NCI-H2029 treated with DMSO at 0.1 percent for 48 hours (cell line): ENCODE data around the gene CHRNE.
"Not testable (repeated sequence)": the region's sequence is repeated elsewhere in the genome, so short reads cannot be mapped to it uniquely, and the experiment has no call there.

Experiments
- DNase-seq: peaks from one replicate; lab custom pipeline; 2025; lab: John Stamatoyannopoulos, UW

The CHRNE gene

DNA sequence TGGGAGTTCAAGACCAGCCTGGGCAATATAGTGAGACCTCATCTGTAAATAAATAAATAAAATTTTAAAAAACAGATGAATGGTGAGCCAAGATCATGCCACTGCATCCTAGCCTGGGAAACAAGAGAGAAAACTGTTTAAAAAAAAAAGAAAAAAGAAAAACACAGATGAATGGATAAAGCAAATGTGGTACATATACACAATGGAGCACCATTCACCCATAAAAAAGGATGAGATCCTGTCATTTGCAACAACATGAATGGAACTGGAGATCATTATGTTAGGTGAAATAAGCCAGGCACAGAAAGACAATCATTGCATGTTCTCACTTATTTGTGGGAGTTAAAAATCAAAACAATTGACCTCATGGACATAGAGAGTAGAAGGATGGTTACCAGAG lies 3.7 kb upstream of the CHRNE start:
- DNase-seq = not testable (repeated sequence)

DNA sequence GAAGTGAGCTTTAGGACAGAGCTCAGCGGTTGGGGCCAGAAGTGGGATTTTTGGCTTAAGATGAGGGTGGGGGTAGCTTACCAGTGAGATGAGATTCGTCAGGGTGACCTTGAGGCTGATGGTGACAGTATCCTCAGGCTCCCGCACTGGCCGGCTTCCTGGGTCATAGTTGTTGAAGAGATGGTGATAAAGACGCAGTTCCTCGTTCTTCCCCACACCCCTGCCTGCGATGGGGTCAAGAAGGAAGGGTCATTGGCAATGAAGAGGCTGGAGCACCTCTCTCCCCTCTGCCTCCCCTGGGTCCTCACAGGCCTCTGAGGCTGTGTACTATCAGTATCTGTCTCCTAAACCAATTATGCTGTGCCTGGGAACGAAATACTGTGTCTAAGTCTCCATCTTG lies 358 bp downstream of the CHRNE start:
- no peak for DNase-seq

DNA sequence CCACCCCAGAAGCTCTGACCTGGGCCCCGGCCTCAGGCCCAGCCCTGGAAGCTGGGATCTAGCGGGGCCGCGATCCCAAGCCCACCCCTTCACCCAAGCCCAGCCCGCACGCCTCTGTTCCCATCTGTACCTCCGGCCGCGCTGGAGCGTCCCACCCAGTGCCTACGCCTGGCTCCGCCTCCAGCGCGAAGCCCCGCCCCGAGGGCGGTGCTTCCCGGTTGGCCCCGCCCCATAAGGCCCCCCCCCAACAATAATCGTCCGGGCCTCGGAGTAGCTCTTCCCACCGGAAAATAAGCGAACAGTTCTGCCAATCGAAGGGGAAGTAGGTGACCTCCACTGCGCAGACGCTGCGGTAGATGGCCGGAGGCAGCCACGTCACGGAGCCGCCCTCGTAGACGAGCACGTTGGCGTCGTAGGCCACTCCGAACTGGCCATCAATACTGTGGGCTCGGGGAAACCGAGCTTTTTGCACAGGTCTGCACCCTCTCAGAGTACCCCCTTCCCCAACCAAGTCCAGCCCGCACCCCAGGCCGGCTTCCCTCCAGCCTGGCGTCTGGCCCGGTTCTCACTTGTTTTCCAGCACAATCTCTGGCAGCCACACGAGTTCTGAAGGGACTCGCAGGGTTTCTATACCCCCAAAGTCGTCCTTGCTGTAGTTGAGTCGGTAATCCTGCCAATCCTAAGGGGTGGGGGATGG lies 1.1 kb downstream of the CHRNE start:
- no peak for DNase-seq

DNA sequence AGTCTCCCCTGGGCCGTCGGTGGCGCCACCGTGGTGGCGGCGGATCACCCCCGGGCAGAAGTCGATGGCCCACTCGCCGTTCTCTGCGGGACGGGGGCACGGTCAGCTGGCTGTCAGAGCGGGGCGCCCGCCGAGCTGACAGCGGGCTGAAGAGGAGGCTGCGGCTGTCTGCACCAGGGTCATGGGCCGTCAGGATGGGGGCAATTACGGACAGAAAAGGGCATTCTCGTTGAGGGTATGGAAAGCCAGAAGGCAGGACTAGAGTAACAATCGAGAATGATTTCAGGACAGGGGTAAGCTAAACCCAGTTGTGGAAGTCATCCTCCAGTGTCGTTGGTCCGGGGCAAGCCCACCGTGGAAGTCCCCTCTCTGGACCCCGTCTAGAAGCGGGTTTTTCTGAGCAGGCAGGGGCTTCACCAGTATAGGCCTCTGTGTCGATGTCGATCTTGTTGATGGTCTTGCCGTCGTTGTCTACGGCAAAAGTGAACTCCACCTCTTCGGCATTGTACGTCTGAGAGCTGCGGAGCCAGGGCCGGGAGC lies 1.7 kb downstream of the CHRNE start:
- DNase-seq = no peak

DNA sequence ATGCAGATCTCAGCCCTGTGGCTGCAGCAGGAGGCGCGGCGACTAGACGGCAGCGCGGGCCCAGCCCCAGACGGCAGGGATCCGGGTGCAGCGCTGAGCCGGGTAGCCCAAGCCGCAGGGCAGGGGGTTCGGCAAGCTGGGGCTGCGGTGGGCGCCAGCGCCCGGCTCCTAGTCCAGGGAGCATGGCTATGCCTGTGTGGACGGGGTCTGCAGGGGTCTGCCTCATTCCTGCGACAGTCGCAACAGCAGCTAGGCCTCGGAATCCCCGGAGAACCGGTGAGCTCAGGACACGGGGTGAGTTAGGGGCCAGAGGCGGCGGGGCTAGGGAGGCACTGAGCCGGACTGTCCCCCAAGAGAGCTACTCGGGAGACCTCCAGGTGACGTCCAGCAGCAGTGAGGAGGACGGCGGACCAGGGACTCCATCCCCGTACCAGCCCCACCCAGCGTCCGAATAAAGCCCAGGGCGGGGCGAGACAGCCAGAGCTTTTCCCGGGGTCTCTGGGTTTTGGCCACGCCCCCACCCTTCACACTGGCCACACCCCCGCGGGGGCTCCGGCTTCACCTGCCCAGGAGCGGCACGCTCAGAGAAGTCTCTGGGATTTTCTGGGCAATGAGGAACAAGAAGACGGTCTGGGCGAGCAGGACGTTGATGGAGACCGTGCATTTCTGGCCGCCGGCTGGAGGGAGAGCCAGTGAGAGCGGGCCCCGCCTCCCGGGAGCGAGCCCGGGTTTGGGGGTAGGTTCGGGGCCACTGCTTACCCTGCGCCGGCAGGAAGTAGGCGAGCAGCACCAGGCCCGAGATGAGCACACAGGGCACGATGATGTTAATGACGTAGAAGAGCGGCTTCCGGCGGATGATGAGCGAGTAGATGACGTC lies 2.4 kb downstream of the CHRNE start:
- DNase-seq = no peak

DNA sequence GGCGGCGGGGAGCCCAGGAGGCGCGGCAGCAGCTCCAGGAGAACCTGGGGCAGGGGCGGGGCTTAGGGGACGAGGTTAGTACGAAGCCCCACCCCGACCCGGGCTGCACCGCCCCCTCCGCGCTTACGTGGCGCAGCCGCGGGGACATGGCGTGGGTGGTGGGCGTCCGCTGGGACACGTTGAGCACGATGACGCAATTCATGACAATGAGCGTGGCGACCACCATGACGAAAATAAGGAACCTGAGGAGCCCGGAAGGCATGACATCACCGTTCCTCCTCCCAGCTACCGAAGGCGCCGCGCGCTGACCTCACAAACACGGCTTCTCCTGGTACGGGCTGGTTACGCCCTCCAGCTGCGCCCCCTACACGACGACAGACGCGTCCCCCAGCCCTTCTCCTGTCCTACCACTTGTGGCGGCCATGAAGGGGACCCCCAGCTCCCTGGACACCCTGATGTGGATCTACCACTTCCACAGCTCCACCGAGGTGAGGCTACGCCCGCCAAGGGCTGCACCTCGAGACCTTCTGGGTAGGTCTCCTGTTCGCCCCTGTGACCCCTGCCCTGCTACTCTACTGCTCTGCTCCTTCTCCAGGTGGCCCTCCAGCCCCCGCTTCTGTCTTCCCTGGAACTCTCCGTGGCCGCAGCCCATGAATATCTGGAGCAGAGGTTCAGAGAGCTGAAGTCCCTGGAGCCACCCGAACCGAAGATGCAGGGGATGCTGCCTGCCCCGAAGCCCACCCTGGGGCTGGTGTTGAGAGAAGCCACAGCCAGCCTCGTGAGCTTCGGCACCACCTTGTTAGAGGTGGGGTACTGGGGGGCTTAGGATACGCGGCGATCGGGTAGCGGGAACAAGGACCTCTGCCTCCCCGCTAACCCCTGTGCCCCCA lies 3.3 kb downstream of the CHRNE start, which contains the start of gene C17orf107:
Gene C17orf107, plus strand, starts transcription at position 196 of the 890 bp plus-strand sequence. Its CDS starts 227 bp downstream, at position 423.
- no peak for DNase-seq

DNA sequence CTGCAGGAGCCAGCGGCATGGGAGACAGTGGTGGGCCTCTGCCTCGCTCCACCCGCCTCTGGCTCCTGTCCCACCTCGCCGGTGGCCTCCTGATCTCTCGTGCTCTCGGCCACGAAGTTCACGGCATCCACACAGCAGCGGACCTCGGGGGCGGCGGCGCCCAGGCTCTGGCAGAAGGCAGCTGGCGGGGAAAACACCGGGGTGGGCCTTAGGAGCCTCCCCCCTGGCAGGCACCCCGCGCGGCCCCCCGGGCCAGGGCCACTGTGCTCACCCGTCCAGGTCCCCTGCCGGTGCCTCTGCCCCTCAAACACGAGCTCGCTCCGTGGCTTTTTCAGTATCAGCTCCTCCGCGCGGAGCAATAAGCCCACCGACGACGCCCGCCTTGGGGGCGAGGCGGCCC lies 4.0 kb downstream of the CHRNE start:
- DNase-seq = no peak

DNA sequence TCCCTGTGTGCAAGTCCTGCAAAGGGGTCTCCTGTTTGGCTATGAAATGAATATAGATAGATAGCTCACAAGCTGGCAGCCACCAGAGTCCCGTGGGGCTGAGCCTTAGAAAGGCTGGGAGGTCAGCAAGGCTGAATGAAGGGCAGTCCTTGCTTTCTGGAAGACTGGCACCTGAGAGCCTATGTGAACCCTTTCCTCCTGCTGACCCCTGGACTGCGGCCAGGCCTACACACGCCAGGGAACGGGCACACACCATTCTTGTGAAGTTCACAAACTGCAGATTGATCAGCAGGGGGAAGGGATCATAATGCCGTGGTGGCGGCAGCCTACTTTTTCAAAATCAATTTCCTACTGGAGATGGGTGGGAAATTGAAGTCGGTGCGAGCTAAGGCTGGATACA lies 4.5 kb downstream of the CHRNE start:
- no peak for DNase-seq

DNA sequence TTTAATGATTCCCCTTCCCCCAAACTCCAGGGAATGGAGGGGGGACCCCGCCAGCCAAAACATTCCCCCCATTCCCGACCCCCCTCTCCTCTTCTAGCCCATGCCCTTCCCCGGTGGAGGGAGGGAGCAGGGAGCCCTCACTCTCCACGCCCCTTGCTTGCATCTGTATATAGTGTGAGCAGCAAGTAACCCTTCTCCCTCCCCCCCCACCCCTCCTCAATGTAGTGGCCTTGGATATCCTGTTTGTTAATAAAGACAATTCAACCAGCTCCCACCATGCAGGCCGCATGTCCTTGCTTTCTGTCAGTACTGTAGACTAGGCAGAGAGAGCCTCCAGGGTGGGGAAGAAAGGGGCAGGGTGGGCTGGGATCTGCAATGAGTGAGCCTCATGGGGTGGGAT lies 5.1 kb downstream of the CHRNE start:
- no peak for DNase-seq

DNA sequence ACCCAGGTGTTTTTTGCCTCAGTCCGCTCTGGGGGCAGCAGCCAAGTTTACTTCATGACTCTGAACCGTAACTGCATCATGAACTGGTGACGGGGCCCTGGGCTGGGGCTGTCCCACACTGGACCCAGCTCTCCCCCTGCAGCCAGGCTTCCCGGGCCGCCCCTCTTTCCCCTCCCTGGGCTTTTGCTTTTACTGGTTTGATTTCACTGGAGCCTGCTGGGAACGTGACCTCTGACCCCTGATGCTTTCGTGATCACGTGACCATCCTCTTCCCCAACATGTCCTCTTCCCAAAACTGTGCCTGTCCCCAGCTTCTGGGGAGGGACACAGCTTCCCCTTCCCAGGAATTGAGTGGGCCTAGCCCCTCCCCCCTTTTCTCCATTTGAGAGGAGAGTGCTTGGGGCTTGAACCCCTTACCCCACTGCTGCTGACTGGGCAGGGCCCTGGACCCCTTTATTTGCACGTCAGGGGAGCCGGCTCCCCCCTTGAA lies 5.7 kb downstream of the CHRNE start:
- no peak for DNase-seq

DNA sequence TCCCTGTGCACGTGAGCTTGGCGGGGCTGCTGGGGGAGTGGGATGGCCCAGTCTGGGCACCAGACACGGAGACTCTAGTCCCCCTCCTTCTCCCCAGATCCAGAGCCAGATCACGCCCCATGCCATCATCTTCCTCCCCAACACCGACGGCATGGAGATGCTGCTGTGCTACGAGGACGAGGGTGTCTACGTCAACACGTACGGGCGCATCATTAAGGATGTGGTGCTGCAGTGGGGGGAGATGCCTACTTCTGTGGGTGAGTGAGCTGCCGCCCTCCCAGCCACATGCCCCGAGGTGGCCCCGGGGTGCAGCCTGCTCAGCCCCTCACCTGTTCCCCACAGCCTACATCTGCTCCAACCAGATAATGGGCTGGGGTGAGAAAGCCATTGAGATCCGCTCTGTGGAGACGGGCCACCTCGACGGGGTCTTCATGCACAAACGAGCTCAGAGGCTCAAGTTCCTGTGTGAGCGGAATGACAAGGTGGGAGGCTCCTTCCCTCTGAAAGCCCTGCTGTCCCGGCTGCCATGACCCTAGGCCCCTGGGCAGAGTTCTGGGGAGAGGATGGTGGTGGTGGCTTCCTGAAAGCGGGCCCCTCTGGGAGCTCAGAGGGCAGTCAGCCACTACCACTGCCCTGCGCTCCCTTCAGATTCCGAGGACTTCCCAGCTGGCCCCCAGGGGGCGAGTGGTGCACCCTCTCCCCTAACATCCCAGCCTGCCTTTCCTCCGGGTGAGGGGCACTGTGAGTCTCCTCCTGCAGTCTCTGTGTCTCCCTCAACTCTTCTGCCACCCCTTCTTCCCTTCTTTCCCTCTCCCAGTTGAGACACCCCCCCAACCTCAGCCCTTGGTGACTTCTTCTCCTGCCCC lies 6.3 kb downstream of the CHRNE start:
- no peak for DNase-seq

DNA sequence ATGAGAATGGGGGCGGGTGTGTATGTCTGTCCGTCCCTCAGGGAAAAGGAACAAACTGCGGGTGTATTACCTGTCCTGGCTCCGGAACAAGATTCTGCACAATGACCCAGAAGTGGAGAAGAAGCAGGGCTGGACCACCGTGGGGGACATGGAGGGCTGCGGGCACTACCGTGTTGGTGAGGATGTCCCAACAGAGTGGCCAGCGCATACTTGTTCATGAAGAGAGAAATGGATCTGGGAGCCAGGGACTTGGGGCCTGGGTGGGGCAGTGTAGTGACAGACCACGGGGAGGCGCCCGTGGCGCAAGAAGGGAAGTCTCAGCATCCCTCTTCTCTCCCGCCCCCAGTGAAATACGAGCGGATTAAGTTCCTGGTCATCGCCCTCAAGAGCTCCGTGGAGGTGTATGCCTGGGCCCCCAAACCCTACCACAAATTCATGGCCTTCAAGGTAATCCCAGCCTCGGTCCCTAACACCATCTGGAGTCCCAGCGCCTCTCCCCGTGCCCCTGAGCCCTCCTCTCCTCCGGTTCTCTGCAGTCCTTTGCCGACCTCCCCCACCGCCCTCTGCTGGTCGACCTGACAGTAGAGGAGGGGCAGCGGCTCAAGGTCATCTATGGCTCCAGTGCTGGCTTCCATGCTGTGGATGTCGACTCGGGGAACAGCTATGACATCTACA lies 7.1 kb downstream of the CHRNE start:
- DNase-seq = no peak

DNA sequence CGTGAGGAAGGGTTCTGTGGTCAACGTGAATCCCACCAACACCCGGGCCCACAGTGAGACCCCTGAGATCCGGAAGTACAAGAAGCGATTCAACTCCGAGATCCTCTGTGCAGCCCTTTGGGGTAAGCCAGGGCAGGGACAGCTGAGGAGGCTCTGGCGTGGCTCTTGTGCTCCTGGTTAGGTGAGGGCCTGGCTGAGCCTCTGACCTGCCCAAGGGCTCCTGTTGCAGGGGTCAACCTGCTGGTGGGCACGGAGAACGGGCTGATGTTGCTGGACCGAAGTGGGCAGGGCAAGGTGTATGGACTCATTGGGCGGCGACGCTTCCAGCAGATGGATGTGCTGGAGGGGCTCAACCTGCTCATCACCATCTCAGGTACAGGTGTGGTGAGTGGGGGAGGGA lies 7.8 kb downstream of the CHRNE start:
- no peak for DNase-seq

DNA sequence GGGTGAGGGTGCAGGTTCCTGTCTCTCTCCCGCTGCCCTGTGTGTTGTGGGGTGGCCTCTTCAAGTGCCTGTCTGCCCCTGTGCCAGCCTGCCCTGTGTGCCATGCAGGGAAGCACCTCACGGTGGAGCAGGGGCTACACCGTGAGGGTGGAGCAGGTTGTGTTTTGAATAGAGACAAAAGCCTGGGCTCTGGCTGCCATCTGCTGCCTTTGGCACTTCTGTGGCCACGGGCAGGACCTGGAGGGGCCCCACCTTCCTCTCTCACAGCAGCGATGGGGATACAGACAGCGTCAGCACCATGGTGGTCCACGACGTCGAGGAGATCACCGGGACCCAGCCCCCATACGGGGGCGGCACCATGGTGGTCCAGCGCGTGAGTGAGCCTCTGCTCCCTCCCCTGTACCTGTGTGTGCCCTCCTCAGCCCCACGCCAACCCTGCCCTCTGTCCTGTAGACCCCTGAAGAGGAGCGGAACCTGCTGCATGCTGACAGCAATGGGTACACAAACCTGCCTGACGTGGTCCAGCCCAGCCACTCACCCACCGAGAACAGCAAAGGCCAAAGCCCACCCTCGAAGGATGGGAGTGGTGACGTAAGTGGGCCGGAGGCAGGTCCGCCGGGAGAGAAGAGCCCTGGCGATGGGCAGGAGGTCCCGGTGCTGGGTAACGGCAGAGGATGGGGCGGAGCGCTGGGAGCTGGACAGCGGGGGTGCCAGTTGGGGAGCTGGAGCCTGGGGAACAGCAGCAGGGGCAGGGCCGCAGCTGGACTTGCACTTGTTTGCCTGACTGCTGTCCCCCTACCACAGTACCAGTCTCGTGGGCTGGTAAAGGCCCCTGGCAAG lies 9.0 kb downstream of the CHRNE start:
- no peak for DNase-seq

DNA sequence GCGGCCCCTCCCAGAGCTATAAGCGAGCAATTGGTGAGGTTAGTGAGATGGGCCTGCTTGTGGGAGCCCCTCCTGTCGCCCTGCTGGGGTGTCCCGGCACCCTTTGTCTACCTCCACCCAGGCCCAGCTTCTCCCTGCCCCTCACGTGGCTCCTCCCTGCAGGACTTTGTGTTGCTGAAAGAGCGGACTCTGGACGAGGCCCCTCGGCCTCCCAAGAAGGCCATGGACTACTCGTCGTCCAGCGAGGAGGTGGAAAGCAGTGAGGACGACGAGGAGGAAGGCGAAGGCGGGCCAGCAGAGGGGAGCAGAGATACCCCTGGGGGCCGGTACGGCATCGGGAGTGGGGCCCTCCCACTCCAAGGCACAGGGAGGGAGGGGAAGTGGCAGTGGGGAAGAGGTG lies 9.6 kb downstream of the CHRNE start:
- no peak for DNase-seq

DNA sequence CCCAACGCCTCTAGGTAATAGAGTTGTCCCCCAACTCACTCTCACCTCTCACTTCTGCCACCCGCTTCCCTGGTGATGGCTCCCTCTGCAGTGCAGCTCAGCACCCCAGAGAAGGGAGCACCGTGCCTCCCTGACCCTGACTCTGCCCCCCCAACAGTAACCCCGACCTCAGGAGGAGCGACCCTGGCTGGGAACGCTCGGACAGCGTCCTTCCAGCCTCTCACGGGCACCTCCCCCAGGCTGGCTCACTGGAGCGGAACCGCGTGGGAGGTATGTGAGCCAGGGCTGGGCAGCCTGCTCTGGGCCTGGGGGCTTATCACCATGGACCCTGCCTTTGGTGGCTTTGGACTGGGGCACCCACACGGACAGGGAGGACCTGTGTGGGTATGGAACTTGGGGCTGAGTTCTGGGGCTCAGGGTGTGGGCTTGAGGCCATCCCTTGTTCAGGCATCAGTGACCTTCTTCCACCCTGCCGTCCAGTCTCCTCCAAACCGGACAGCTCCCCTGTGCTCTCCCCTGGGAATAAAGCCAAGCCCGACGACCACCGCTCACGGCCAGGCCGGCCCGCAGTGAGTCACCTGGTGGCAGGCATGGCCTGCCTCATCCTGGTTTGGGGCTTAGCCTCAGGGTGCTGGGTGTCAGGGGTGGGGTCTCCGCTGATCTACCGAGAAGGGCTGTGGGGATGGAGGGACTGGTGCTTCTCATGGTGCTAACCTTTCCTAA lies 10.2 kb downstream of the CHRNE start:
- no peak for DNase-seq

DNA sequence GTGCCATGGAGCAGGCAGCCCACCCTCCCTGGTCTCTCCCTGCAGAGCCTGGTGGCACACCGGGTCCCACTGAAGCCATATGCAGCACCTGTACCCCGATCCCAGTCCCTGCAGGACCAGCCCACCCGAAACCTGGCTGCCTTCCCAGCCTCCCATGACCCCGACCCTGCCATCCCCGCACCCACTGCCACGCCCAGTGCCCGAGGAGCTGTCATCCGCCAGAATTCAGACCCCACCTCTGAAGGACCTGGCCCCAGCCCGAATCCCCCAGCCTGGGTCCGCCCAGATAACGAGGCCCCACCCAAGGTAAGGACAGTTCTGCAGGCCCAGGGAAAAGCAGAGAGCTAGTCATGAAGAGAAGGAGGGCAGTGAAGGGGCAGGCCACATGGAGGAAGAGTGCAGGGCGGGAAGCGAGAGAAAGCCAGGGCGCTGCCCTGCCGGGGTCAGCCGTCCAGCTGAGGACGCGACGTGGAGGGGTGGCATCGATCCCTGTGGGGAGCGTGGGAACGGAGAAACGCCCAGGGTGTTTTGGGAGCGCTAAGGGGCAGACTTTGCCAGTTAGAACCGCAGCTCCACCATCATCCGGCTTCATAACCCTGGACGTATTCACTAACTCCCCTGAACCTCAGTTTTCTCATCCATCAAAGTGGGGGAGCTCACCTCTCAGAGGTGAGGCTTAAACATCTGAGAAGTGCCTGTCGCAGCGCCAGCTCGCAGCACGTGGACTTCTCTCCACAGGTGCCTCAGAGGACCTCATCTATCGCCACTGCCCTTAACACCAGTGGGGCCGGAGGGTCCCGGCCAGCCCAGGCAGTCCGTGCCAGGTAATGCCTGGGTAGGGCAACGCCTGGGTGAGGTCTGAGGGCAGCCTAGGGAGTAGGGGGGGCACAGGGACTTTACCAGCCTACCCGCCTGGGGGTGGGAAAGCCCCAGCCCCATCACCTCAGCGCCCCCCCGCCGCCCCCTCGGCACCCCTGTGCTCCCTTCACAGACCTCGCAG lies 11.2 kb downstream of the CHRNE start:
- no peak for DNase-seq
